Ramos (cell line): Measurements from ENCODE around the gene KRT82.

Experiments
- in situ Hi-C: fragments of 300-500 bp; cut with MboI; formaldehyde crosslinking; loops from one replicate; pipeline ENCODE4 v1.14.3; 2022; ENCODE audit warnings: low sequenced_read_pairs; ENCODE audit not compliant: unreplicated experiment

The KRT82 gene

DNA sequence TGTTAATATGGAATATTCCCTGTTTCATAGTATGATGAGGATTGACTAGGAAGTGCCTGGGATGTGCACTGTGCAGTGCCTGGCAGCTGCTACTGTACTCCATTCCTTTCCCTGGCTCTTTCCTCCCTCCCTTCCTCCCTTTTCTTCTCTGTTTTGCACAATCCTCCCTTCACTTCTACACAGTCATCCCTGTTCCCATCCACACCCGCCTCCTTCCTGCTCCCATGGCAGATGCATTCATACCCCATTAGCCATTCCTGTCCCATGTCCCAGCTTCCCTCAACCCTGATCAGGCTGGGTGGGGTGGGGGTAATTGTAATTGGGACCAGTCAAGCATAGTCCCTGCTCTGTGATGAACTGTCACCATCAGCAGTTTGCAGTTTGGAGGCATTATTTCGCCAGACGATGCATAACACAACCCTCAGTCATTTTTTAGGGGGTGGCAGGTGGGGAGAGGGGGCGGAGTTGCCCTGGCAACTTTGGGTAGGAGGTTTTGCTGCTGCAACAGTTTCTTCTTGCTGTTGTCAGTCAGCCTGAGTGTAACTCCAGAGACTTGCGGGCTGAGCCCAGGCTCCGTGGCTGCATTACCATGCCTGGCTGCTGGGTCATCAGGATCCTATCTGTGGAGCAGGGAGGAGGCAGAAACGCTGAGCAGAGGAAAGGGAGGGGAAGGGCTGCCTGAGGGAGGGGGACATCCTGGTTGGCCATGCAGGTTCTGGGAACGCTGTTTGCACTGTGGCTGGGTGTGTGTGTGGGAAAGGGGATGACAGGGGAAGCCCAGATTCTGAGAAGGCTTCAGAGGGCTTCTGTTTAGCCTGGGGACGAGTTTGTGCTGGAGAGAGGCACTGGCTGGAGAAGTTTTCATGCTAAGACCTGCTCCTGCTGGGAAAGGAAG lies 16.6 kb downstream of the KRT82 start:
- in situ Hi-C loops, result no loop called here

GRCh38 chr12:52387859-52388258 lies 18.3 kb downstream of the KRT82 start:
- in situ Hi-C loops, result no loop called here

- in situ Hi-C loops, result no loop called here
Observed at GRCh38 chr12:52385226-52385702, 20.9 kb downstream of the KRT82 start, which contains the start of gene KRT84. Gene KRT84 (minus strand): TSS chr12:52385652. CDS start chr12:52385585, 67 bp downstream.

- in situ Hi-C loops, result no loop called here
Observed at GRCh38 chr12:52383331-52383730, 22.8 kb downstream of the KRT82 start.

DNA sequence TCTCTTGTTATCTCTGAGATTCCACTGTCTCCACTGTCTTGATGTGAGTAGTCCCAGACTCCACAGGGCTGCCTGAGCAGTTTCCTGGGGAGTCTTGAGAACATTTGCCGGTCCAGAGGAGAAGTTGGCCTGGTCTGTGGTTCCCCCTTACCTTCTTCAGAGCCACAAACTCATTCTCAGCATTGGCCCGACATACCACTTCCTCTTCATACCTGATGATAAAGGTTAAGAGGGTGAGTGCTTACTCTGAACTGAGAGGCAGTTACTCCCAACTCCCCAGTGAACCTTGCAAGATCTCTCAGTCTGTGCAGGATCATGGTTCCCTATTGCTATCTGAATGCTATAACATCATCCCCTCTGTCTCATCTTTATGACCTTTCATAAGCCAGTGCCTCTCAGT lies 23.3 kb downstream of the KRT82 start:
- in situ Hi-C loops, result no loop called here

DNA sequence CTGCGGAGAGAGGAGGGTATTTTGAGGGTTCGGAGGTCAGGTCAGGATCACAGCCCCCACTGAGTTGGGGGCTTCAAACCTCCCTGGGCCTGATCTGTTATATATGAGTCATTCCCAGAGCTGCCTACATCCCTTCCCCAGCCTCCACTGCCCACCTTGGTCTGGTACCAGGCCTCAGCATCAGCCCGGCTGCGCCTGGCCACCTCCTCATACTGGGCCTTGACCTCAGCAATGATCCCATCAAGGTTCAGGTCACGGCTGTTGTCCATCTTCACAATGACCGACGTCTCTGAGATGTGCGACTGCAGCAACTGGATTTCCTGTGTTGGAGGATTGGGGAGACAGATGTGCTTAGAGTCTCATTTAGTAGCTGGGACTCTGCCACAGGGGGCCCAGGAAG lies 24.9 kb downstream of the KRT82 start:
- in situ Hi-C loops, result no loop called here

DNA sequence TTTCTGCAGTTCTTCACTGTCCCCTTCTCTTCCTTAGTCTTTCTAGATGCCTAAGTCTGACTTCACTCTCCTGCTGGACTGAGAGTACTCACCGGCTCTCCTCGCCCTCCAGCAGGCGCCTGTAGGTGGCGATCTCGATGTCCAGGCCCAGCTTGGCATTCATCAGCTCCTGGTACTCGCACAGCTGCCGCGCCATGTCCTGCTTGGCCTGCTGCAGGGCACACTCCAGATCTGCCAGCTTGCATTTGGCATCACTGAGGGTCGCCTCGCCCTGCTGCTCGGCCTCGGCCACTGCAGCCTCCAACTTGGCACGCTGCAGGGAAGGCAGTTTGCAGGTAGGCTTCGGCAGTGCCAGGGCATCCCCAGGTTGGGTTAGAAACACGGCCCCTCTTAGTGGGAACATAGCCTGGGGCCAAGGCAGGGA lies 25.9 kb downstream of the KRT82 start:
- in situ Hi-C loops, result no loop called here

- in situ Hi-C loops, result loop anchor here (10.0 kb wide), 1 partner anchor 495 kb away; no protein-coding TSS in a partner anchor
Observed at GRCh38 chr12:52379536-52379935, 26.6 kb downstream of the KRT82 start.

GRCh38 chr12:52378091-52378490 lies 28.0 kb downstream of the KRT82 start:
- in situ Hi-C loops, result loop anchor here (10.0 kb wide), 1 partner anchor 497 kb away; no protein-coding TSS in a partner anchor

GRCh38 chr12:52377266-52377665 lies 28.9 kb downstream of the KRT82 start:
- in situ Hi-C loops, result loop anchor here (10.0 kb wide), 1 partner anchor 498 kb away; no protein-coding TSS in a partner anchor

DNA sequence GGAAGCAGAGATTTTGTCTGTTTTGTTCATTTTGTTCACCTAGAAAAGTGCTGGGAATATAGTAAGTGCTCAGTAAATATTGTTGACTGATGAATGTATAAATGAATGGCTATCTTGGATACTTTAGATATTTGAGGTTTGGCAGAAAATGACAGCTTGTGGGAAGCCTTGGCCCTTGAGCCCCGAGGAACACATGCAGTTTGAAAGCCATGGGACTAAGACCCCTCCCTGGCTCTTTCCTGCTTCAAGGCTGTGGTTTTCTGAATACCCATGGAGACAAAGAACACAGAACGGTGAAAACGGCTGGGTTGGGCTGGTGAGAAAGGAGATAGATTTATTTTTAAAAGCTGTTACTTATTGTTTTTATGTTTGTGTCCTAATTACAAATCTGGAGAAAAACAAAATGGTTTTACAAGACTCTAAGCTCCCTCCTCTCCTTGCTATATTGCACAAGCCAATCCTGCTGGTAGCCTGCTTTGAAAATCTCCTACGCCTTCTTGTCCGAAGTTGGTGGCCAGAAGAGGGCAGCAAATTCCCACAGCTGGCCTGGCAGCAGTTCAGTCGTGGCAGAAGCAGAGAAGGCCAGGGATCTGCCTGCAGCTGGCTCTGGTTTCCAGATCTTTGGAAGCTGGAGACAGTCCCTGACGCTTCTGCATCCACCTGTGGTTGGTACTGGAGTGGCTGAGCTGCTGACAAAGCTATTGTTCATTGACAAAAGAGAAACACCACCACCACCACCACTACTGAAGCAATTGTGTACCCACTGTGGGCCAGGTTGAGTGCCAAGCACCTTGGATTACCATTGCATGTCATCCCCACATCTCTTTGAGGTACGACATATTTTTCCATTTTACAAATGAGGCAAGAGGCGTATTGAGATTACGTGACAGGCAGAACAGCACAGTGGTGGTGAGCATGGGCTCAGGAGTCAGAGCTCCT lies 33.6 kb downstream of the KRT82 start:
- in situ Hi-C loops, result loop anchor here (10.0 kb wide), 1 partner anchor 502 kb away; no protein-coding TSS in a partner anchor

- in situ Hi-C loops, result loop anchor here (10.0 kb wide), 1 partner anchor 503 kb away; no protein-coding TSS in a partner anchor
Observed at GRCh38 chr12:52371716-52372115, 34.4 kb downstream of the KRT82 start.

DNA sequence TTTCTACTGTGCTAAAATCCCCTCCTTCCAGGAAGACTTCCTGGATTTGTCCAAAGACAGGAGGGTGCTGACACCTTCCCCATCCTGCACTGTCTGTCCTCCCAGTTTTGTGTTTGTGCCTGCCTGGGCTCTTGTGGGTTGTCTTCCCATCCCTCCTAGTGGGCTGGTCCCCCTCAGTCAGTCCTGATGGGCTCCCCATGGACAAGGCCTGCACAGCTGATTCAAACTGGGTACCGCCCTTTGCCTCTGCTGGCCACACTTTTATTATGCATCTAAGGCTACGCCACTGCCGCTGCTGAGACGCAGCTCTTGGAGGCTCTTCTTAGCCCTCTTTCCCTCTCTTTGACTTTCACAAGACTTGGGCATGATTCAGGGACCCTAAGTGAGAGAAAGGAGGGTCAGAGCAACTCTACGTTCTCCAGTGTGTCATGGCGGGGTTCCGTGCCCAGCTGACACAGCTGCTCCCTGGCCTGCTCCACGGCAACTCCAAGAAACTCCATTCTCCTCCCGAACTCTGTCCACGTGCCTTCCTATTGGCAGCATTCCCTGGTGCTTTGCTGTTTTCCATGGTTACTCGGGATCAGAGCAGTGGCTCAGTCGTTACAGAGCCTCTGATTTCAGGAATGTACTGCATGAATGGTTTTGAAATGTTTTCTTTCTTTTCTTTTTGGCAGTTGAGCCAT lies 35.1 kb downstream of the KRT82 start:
- in situ Hi-C loops, result loop anchor here (10.0 kb wide), 1 partner anchor 504 kb away; no protein-coding TSS in a partner anchor

GRCh38 chr12:52369809-52370208 lies 36.3 kb downstream of the KRT82 start:
- in situ Hi-C loops, result loop anchor here (10.0 kb wide), 1 partner anchor 505 kb away; no protein-coding TSS in a partner anchor

DNA sequence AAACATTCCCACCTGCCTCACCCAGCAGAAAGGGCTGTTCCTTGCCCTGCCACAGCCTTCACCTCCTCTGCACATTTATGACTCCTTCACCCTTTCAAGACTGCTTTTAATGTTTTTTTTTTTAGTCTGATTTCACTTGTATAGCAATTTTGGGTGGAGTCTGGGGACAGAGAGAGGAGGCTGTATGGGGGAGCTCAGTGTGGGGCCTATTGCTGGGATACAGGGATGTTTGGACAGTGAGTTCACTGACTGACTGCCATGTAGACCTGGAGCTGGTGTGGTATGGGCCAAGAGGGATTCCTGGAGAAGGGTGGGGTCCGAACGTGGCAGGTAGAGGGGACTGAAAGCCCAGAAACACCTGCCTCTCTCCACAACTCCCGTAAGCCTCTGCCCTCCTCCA lies 36.9 kb downstream of the KRT82 start:
- in situ Hi-C loops, result no loop called here

- in situ Hi-C loops, result no loop called here
Observed at GRCh38 chr12:52368508-52368907, 37.6 kb downstream of the KRT82 start.

DNA sequence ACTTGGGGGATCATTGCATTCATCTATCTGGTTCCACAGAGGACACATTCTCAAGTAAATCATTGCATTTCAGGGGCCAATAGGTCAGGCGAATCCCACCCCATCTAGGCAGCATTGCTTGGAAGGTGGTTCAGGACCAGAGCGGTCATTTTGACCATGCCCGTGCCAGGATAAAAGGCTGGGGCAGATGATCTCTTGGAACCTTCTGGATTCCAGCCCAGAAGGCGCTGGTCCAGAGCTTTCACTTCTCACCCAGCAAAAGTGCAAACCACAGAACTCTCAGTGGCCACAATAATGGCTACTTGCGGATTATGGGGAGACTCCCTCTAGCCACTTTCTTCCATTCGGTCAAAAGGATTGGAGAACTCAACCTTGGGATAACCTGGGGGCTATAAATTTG lies 38.3 kb downstream of the KRT82 start:
- in situ Hi-C loops, result no loop called here

- in situ Hi-C loops, result no loop called here
Observed at GRCh38 chr12:52366738-52367485, 39.2 kb downstream of the KRT82 start, which contains the start of gene KRT85. Gene KRT85 (minus strand): TSS chr12:52367481. CDS start chr12:52367405, 76 bp downstream.
